GM18867 (cell line): ENCODE measurements around the gene SLC26A2.
"Not testable (repeated sequence)": the region's sequence is repeated elsewhere in the genome, so short reads cannot be mapped to it uniquely, and the experiment has no call there.

Experiments
- ATAC-seq: cut with Tn5 transposase; IDR thresholded peaks from one replicate; pipeline ENCODE4 v1.9.1; 2021; ENCODE audit warnings: mild to moderate bottlenecking, moderate library complexity; ENCODE audit not compliant: unreplicated experiment

Gene SLC26A2

GRCh38 chr5:150000990-150001659 lies 40.6 kb downstream of the SLC26A2 start:
- peak; percentile 12 for ATAC-seq

- ATAC-seq: peak; percentile 44
Observed at GRCh38 chr5:150001660-150002486, 41.3 kb downstream of the SLC26A2 start.

- ATAC-seq: no peak
Observed at GRCh38 chr5:150006318-150006717, 45.8 kb downstream of the SLC26A2 start.

GRCh38 chr5:150007050-150007449 lies 46.5 kb downstream of the SLC26A2 start:
- no peak for ATAC-seq

- ATAC-seq: no peak
Observed at GRCh38 chr5:150009671-150010387, 49.3 kb downstream of the SLC26A2 start.

- no peak for ATAC-seq
Observed at GRCh38 chr5:150013931-150014330, 53.4 kb downstream of the SLC26A2 start.

- no peak for ATAC-seq
Observed at GRCh38 chr5:150014456-150014855, 53.9 kb downstream of the SLC26A2 start.

GRCh38 chr5:150015415-150015814 lies 54.9 kb downstream of the SLC26A2 start:
- ATAC-seq: no peak

GRCh38 chr5:150016537-150016936 lies 56.0 kb downstream of the SLC26A2 start:
- ATAC-seq: no peak

- ATAC-seq: no peak
Observed at GRCh38 chr5:150017226-150018005, 56.9 kb downstream of the SLC26A2 start.

GRCh38 chr5:150020249-150020648 lies 59.7 kb downstream of the SLC26A2 start:
- ATAC-seq: no peak

- no peak for ATAC-seq
Observed at GRCh38 chr5:150021491-150022157, 61.1 kb downstream of the SLC26A2 start.

- ATAC-seq: no peak
Observed at GRCh38 chr5:150022158-150022531, 61.6 kb downstream of the SLC26A2 start.

- no peak for ATAC-seq
Observed at GRCh38 chr5:150022681-150023080, 62.1 kb downstream of the SLC26A2 start.

GRCh38 chr5:150023136-150023535 lies 62.6 kb downstream of the SLC26A2 start:
- ATAC-seq: no peak

- no peak for ATAC-seq
Observed at GRCh38 chr5:150024346-150024984, 63.9 kb downstream of the SLC26A2 start.

- no peak for ATAC-seq
Observed at GRCh38 chr5:150026682-150027172, 66.2 kb downstream of the SLC26A2 start.

GRCh38 chr5:150028047-150028446 lies 67.5 kb downstream of the SLC26A2 start:
- not testable (repeated sequence) for ATAC-seq

- no peak for ATAC-seq
Observed at GRCh38 chr5:150033334-150033733, 72.8 kb downstream of the SLC26A2 start.

- no peak for ATAC-seq
Observed at GRCh38 chr5:150034662-150035061, 74.1 kb downstream of the SLC26A2 start.
